ENCODE measurements around the gene RAPGEF5.
A peak's percentile ranks its signal among the peaks of the same experiment; 100 is the strongest.

The RAPGEF5 gene

DNA sequence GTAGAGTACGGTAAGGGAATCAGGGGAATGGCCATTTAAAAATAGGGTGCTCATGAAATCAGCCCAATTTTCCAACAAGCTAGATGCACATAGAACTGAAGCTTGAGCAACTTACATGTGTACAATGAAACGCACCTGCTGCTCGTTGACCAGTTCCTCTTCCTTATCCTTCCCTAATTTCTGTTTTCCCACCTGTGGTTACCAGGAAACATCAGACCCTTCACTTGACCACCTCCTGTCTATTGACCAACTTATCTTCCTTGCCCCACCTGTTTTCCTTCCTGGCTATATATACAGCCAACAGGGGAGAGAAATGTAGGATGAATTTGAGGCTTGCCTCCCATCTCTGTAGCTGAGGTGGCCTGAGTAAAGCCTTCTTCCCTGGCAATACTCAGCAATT lies 37.8 kb upstream of the RAPGEF5 start:
- Histone ChIP-seq H3K27me3 (no peaks in the 10 kb centered on the region), H3K9me3 (no peaks in the 10 kb centered on the region), H3K36me3 (no peaks in the 10 kb centered on the region), H3K4me1 (peaks cover 31% of the 10 kb centered on the region), H3K4me3 (ENCODE audit: low read depth, low read length) (no peak overlapping the region)
- TF ChIP-seq, protein P1, sequence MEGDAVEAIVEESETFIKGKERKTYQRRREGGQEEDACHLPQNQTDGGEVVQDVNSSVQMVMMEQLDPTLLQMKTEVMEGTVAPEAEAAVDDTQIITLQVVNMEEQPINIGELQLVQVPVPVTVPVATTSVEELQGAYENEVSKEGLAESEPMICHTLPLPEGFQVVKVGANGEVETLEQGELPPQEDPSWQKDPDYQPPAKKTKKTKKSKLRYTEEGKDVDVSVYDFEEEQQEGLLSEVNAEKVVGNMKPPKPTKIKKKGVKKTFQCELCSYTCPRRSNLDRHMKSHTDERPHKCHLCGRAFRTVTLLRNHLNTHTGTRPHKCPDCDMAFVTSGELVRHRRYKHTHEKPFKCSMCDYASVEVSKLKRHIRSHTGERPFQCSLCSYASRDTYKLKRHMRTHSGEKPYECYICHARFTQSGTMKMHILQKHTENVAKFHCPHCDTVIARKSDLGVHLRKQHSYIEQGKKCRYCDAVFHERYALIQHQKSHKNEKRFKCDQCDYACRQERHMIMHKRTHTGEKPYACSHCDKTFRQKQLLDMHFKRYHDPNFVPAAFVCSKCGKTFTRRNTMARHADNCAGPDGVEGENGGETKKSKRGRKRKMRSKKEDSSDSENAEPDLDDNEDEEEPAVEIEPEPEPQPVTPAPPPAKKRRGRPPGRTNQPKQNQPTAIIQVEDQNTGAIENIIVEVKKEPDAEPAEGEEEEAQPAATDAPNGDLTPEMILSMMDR (IDR thresholded peaks at IDR 0.05; ENCODE audit: low read depth, low read length): no peak
- DNase-seq: no peak

DNA sequence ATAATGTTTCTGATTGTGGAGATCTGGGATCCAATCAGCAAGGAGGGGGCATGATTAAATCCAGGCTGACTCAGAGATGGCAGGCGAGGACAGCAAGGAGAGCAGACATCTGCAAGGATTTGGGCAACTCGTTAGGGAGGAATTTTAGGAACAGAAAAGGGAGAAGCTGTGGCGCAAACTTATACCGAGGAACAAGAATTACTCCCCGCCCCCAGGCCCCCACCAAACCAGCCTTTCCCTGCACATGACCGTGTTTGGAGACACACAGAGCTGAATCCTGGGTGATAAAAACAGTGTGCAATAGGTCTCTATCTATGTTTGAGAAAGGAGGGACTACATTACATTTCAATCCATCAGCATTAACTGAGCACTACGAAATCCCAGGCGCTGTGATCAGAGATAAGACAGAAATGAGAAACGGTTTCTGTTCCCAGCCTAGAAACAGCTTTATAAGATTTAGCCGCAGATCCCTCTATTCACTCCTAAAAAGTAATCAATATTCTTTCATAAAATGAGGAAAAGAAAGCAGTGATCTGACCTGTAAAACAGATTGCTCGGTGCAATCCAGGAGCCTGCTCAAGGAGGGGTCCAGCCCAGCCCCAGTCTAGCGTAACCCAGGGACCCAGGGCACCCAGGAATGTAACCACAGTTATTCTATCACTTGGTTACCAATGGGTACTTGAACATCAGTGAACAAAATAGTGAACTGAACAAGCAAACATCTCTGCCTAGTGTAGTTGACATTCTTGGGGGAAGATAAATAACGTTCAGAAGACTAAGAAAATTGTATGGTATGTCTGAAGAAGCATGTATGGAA lies 37.2 kb upstream of the RAPGEF5 start:
- Histone ChIP-seq H3K4me1 (peaks cover 31% of the 10 kb centered on the region), H3K27me3 (no peaks in the 10 kb centered on the region), H3K36me3 (no peaks in the 10 kb centered on the region), H3K4me3 (ENCODE audit: low read depth, low read length) (peak overlapping the region; percentile 23; the same call in 1 of the 2 replicates), H3K9me3 (no peaks in the 10 kb centered on the region)
- TF ChIP-seq, protein P1 (IDR thresholded peaks at IDR 0.05; ENCODE audit: low read depth, low read length): no peak
- peak; percentile 25 for DNase-seq

DNA sequence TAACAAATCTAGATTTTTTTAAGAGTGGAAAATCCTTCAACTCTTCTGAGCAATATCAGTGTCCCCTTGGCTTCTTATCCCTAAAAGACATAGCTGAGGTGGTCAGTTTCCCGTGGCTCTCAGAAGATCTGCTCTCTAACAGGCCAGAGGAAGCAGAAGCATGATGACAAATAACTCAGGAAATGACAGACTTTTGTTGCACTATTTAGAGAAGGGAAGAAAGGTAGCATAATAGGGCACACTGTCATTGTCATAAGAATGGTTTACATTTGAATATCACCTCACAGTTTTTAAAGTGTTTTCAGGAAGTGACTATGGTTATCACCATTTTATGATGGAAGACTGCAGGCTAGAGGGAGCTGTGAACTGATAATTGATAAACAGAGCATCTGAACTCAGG lies 33.6 kb upstream of the RAPGEF5 start:
- peaks cover 27% of the 10 kb centered on the region for H3K4me1 ChIP-seq
- no peak for DNase-seq
- no peaks in the 10 kb centered on the region for H3K9me3 ChIP-seq
- H3K4me3 ChIP-seq (ENCODE audit: low read depth, low read length): no peak overlapping the region
- H3K36me3 ChIP-seq: no peaks in the 10 kb centered on the region
- no peaks in the 10 kb centered on the region for H3K27me3 ChIP-seq
- TF ChIP-seq, protein P1 (IDR thresholded peaks at IDR 0.05; ENCODE audit: low read depth, low read length): no peak

DNA sequence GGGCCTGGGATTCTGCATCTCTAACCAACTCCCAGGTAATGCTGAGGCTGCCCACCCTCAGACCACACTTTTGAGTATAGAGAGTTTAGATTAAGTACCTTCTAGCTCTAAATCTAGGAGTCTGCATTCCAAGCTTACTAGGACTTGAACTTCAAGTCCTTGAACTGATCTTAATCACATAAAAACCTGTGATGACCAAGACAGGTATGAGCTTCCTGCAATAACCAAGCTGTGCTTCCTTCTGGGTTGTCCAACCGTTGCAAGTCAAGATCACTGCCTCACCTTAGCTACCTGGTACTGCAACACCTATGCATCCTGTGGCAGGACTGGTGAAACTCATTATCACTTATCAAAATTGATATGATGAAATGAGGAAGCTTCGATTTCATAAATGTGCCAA lies 32.9 kb upstream of the RAPGEF5 start:
- no peak for DNase-seq
- H3K4me1 ChIP-seq: peaks cover 27% of the 10 kb centered on the region
- no peaks in the 10 kb centered on the region for H3K27me3 ChIP-seq
- H3K36me3 ChIP-seq: no peaks in the 10 kb centered on the region
- no peak overlapping the region for H3K4me3 ChIP-seq (ENCODE audit: low read depth, low read length)
- TF ChIP-seq, protein P1 (IDR thresholded peaks at IDR 0.05; ENCODE audit: low read depth, low read length): no peak
- no peaks in the 10 kb centered on the region for H3K9me3 ChIP-seq

DNA sequence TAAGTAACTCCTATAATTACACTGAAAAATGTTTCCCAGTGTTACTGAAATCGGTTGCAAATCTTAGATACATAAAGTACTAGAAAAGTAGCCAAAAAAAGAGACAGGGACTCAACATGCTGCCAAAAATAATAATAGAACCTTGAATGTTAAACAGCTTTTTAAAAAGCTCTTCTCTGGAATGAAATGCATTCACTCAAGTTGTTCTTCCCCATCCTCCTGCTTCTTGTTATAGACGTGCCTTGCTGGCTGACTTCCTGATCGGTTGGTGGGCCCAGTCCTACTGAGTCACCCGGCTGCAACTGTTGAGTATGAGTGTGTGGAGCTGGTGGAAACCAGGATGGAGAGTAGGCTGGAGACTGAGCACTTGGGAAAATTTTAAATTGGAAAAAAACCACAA lies 30.6 kb upstream of the RAPGEF5 start:
- no peaks in the 10 kb centered on the region for H3K36me3 ChIP-seq
- H3K4me1 ChIP-seq: peaks cover 9% of the 10 kb centered on the region
- no peak overlapping the region for H3K4me3 ChIP-seq (ENCODE audit: low read depth, low read length)
- no peaks in the 10 kb centered on the region for H3K27me3 ChIP-seq
- DNase-seq: no peak
- TF ChIP-seq, protein P1 (IDR thresholded peaks at IDR 0.05; ENCODE audit: low read depth, low read length): no peak
- no peaks in the 10 kb centered on the region for H3K9me3 ChIP-seq

DNA sequence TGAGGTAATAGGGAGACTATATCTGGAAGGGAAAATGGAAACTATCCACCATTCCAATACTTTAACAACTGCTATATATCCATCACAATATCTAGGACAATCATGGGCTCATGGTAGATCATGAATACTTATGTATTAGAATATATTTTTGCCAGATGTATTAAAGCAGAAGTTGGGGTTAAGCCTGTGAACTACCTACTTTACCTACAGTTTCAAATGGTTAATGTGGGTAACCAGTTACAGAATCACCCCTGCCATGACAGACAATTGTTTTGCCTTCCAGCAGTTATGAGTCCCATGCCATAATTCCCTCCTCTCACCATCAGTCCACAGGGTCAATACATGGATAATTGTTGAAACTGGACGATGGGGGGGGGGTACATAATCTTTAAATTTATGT lies 29.9 kb upstream of the RAPGEF5 start:
- Histone ChIP-seq H3K4me3 (ENCODE audit: low read depth, low read length) (no peak overlapping the region), H3K9me3 (no peaks in the 10 kb centered on the region), H3K36me3 (no peaks in the 10 kb centered on the region), H3K4me1 (peaks cover 9% of the 10 kb centered on the region), H3K27me3 (no peaks in the 10 kb centered on the region)
- DNase-seq: no peak
- TF ChIP-seq, protein P1 (IDR thresholded peaks at IDR 0.05; ENCODE audit: low read depth, low read length): no peak
